IPS-20b (cell line): ENCODE results near the gene CD160.
"Not testable (repeated sequence)": the region's sequence is repeated elsewhere in the genome, so short reads cannot be mapped to it uniquely, and the experiment has no call there.

Experiments used
- H3K27ac ChIP-seq: one replicate; pipeline ENCODE4 v1.5.1; 2013; ENCODE audit warnings: low read length
- H3K27me3 ChIP-seq: 2 replicates; pipeline ENCODE4 v1.6.1; 2013; ENCODE audit warnings: mild to moderate bottlenecking, low read length, inconsistent platforms; ENCODE audit not compliant: insufficient read depth
- H3K36me3 ChIP-seq: 2 replicates; pipeline ENCODE4 v1.6.1; 2013; ENCODE audit warnings: low read depth, mild to moderate bottlenecking, inconsistent platforms, low read length, moderate library complexity; ENCODE audit not compliant: insufficient read depth
- H3K4me1 ChIP-seq: 2 replicates; pipeline ENCODE4 v1.6.1; 2013; ENCODE audit warnings: mild to moderate bottlenecking, control low read depth, inconsistent platforms, low read length, moderate library complexity; ENCODE audit not compliant: insufficient read depth
- H3K4me3 ChIP-seq: 2 replicates; pipeline ENCODE4 v1.5.1; 2013; ENCODE audit warnings: mild to moderate bottlenecking, low read length, inconsistent platforms
- H3K9ac ChIP-seq: 2 replicates; pipeline ENCODE4 v1.6.1; 2013; ENCODE audit warnings: low read depth, mild to moderate bottlenecking, inconsistent platforms, low read length, moderate library complexity
- H3K9me3 ChIP-seq: 2 replicates; pipeline ENCODE4 v1.6.1; 2013; ENCODE audit warnings: mild to moderate bottlenecking, low read depth, low read length, inconsistent platforms; ENCODE audit not compliant: insufficient read depth

Gene CD160

DNA sequence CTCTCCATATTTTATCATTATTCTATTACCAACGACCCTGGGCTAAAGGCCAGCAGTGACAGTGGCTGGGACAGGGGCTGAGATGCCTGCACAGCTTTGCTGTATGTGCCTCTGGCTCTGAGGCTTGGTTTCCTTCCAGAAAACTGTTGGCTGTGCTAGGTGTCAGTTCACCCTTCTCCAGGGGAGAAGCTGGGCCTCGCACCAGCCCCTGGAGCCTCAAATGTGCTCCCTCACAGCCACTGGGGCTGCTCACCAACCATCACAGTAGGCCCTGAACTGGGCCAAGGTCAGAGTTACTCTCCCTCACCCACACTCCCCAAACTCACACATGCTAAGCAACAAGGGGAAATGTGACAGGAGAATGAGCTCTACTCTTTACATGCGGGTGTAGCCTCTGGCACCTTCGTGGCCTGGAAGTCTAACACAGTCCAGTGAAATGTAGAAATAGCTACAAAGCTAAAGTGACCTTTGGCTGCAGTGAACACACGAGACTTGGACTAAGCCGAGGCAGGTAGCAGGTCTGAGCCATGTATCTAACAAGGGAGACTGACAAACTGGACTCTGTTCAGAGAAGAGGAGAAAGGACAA, 4.7 kb upstream of the CD160 start:
- H3K27ac ChIP-seq = no peak overlapping the region
- H3K27me3 ChIP-seq = peaks cover 6% of the 10 kb centered on the region
- H3K4me1 ChIP-seq = 0 out of 2 replicates have a peak, but pooled peaks cover 2% of the 10 kb centered on the region
- no peak overlapping the region for H3K9ac ChIP-seq
- no peaks in the 10 kb centered on the region for H3K9me3 ChIP-seq
- H3K4me3 ChIP-seq = no peak overlapping the region
- no peaks in the 10 kb centered on the region for H3K36me3 ChIP-seq

DNA sequence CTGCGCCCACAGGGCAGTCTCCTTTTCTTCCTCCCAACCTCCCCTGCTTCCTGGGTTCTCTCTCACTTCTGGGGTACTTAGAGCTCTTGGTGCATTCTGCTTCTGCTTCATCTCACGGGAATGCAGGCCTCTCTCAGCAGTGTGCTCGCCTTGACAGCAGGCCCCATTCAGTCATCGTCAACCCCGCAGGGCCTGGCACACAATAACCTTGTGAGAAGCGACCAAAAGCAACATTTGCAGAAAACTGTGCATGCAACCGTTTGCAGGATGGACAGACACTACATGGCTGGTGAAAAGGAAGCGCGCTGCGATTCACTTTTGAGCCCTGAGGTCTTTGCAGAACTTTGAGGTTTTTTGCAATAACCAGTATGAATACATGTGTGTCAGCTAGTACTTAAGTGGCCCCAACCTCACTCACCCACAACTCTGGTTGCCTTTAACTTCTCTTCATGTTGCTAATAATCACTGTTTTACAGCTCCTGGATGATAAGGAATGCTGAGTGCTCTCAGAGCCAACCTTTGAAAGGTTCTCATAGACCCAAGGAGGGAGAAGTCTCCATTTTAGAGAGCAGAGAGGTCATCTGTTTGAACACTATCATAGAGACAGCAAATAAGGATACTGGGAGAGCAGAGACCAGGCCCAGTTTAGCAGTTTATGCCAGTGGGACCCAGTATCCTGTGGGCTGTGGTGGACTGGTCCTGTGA, 2.5 kb upstream of the CD160 start:
- Histone ChIP-seq H3K4me1 (0 out of 2 replicates have a peak, but pooled peaks cover 2% of the 10 kb centered on the region), H3K27me3 (peaks cover 26% of the 10 kb centered on the region), H3K9ac (no peak overlapping the region), H3K27ac (no peak overlapping the region), H3K4me3 (no peak overlapping the region), H3K36me3 (no peaks in the 10 kb centered on the region), H3K9me3 (no peaks in the 10 kb centered on the region)

DNA sequence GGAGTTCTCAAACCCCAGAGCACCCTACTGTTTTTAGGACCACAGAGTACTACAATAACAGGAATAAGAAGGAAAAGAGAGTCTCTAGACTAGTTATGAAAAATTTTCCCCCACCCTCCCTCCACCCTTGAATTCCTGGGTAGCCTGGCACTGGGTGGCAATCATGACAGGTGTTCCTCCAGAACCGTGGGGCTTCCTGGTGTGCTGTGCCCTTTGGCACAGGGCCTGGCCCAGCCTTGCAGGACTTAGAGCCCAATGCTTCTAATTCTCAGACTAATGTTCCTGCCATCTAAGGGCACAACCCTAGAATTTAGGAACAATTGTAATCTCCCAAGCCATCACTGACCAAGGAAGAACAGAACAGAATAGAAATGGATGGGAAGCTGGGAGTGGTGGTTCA, 1.5 kb upstream of the CD160 start:
- Histone ChIP-seq H3K36me3 (no peaks in the 10 kb centered on the region), H3K9me3 (no peaks in the 10 kb centered on the region), H3K9ac (no peak overlapping the region), H3K4me1 (0 out of 2 replicates have a peak, but pooled peaks cover 2% of the 10 kb centered on the region), H3K27ac (no peak overlapping the region), H3K27me3 (peaks cover 31% of the 10 kb centered on the region), H3K4me3 (no peak overlapping the region)

DNA sequence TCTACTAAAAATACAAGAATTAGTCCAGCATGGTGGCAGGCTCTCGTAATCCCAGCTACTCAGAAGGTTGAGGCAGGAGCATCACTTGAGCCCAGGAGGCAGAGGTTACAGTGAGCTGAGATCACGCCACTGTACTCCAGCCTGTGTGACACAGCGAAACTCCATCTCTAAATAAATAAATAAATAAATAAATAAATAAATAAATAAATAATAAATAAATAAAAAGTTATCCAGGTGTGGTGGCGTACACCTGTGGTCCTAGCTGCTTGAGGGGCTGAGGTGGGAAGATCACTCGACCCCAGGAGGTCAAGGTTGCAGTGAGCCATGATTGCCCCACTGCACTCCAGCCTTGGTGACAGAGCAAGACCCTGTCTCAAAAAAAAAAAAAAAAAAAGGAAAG, 834 bp upstream of the CD160 start:
- not testable (repeated sequence) for H3K27ac ChIP-seq, H3K4me1 ChIP-seq, H3K9me3 ChIP-seq, H3K36me3 ChIP-seq, H3K4me3 ChIP-seq, H3K9ac ChIP-seq
- peaks cover 31% of the 10 kb centered on the region for H3K27me3 ChIP-seq

DNA sequence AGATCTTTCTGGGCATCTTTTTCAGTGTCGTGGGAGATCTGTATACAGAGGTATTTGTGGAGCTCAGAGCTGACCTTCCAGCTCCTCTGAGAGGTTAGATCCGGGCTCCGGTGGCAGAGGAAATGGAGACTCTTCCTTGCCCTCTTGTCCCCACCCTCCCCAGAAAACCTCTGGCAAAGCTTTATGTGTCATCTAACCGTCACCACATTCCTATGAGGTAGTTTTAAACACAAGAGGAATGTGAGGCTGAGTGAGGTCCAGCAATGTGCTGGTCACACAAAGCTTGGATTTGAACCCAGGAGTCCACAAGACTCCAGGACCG, 1.2 kb downstream of the CD160 start:
- Histone ChIP-seq H3K9ac (no peak overlapping the region; the same call in 1 of the 2 replicates), H3K27ac (no peak overlapping the region), H3K36me3 (no peaks in the 10 kb centered on the region), H3K9me3 (no peaks in the 10 kb centered on the region), H3K27me3 (peaks cover 31% of the 10 kb centered on the region), H3K4me1 (0 out of 2 replicates have a peak, but pooled peaks cover 2% of the 10 kb centered on the region), H3K4me3 (peak overlapping the region; percentile 71; the same call in 1 of the 2 replicates)

DNA sequence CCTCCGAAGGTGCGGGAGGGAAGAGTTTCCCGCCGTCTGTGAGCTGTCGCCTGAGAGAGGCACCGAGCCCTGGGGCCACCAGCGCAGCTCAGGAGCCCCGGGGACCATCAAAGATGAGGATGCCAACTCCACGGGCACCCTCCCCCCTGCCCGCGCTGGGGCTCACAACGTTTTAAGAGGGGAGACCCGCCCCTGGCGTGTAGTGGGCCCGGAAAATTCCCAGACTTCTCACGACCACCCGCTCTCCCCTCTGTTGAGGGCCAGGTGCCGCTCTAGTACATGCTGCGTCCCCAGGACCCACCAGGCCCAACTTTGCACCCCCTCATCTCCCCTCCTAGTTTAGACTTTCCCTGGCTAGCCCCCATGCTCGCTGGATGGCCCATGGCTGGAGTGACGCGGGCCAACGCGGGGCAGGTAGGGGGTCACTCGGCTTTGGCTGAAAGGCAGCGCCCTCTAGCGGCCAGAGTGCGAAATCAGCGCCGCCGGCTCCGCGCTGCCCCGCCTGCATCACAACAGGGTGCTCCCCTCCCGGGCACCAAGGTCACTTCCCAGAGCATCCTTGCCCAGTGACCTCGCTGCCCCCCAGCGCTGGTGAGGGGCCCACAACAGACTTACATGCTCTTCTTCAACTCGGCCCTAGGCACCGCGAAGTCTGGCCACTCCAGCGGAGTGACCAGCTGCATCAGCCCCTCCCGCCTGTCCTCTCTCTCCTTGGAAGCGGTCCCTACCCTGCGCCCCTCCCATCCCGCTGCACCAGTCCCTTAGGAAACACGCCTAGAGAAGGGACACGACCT, 1.8 kb downstream of the CD160 start:
- Histone ChIP-seq H3K9ac (peak overlapping the region; percentile 66; the same call in 1 of the 2 replicates), H3K36me3 (no peaks in the 10 kb centered on the region), H3K27ac (no peak overlapping the region)

DNA sequence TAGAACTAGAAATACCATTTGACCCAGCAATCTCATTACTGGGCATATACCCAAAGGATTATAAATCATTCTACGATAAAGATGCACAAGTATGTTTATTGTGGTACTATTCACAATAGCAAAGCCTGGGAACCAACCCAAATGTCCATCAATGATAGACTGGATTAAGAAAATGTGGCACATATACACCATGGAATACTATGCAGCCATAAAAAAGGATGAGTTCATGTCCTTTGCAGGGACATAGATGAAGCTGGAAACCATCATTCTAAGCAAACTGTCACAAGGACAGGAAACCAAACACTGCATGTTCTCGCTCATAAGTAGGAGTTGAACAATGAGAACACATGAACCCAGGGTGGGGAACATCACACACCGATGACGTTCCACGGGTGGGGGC, 6.9 kb downstream of the CD160 start:
- H3K4me3 ChIP-seq, H3K9me3 ChIP-seq, H3K9ac ChIP-seq, H3K27ac ChIP-seq, H3K36me3 ChIP-seq, H3K4me1 ChIP-seq: not testable (repeated sequence)
- peaks cover 11% of the 10 kb centered on the region; the same call in 1 of the 2 replicates for H3K27me3 ChIP-seq

More for the DNA sequence above, 1.8 kb downstream of the CD160 start:
- Histone ChIP-seq H3K9me3 (no peaks in the 10 kb centered on the region), H3K4me1 (0 out of 2 replicates have a peak, but pooled peaks cover 2% of the 10 kb centered on the region), H3K27me3 (peaks cover 31% of the 10 kb centered on the region), H3K4me3 (peak overlapping the region; percentile 71)

DNA sequence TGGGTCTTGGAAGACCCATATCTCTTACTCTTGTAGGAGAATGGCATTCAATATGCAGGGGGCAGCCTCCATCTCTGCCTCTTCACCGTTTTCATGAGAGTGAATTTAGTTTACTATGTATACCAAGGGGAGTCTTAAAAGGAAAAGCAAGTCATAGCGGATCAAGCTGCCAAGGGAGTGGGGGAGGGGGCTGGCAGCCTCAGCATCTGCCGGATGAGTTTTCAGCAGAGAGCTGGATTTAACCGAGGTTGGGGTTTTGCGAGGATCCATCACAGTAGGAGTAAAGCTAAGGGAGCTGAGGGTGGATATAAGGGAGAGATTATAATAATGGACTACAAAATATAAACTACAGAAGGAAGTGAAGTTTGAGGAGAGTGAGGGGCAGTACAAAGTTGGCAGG, 9.9 kb downstream of the CD160 start:
- H3K4me1 ChIP-seq = peaks cover 16% of the 10 kb centered on the region
- no peak overlapping the region for H3K27ac ChIP-seq
- no peak overlapping the region for H3K9ac ChIP-seq
- no peaks in the 10 kb centered on the region for H3K36me3 ChIP-seq
- H3K4me3 ChIP-seq = no peak overlapping the region
- H3K9me3 ChIP-seq = no peaks in the 10 kb centered on the region
- H3K27me3 ChIP-seq = no peaks in the 10 kb centered on the region

DNA sequence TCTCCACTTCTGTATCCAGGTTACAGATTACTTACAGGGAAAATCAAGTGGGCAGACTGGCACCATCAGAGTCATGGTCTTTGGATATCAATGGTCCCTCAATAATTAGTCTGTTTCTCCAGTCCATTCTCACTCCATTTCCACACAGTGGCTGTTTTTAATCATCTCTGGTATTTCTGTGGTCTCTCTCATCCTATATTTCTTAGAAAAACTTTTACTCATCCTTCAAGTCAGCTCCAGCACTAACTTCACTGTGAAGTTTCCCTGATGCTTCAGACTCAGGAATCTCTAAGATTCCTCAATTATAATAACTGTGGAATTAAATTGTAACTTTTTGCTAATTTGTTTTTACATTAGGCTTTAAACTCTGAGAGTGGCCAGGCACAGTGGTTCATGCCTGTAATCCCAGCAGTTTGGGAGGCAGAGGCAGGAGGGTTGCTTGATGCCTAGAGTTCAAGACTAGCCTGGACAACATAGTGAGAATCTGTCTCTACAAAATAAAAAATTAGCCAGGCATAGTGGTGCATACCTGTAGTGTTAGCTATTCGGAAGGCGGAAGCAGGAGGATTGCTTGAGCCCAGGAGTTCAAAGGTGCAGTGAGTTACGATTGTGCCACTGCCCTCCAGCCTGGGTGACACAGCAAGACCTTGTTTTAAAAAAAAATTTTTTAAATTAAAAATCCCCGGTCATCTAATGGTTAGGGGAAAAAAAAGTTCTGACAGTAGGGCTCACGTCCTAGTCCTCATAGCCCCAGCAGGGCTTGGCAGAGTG, 10.6 kb downstream of the CD160 start:
- H3K4me3 ChIP-seq = no peak overlapping the region
- no peaks in the 10 kb centered on the region for H3K36me3 ChIP-seq
- H3K27ac ChIP-seq = no peak overlapping the region
- H3K9ac ChIP-seq = no peak overlapping the region
- H3K9me3 ChIP-seq = no peaks in the 10 kb centered on the region
- no peaks in the 10 kb centered on the region for H3K27me3 ChIP-seq
- peaks cover 17% of the 10 kb centered on the region for H3K4me1 ChIP-seq

DNA sequence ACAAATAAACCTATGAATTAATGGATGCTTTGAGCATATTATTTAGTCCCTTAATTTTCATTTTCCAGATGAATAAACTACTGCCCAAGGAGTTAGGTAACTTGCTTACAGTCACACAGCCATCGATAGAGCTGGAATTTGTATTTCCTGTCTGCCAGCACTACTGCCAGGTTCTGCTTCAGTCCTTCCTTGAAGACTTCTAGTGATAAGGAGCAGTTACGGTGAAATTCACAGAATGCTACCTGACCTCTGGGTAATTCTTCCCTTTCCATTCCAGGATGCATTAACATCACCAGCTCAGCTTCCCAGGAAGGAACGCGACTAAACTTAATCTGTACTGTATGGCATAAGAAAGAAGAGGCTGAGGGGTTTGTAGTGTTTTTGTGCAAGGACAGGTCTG, 11.2 kb downstream of the CD160 start:
- Histone ChIP-seq H3K4me3 (no peak overlapping the region), H3K27ac (no peak overlapping the region), H3K36me3 (no peaks in the 10 kb centered on the region), H3K9me3 (no peaks in the 10 kb centered on the region), H3K27me3 (no peaks in the 10 kb centered on the region), H3K9ac (no peak overlapping the region), H3K4me1 (peaks cover 17% of the 10 kb centered on the region)

DNA sequence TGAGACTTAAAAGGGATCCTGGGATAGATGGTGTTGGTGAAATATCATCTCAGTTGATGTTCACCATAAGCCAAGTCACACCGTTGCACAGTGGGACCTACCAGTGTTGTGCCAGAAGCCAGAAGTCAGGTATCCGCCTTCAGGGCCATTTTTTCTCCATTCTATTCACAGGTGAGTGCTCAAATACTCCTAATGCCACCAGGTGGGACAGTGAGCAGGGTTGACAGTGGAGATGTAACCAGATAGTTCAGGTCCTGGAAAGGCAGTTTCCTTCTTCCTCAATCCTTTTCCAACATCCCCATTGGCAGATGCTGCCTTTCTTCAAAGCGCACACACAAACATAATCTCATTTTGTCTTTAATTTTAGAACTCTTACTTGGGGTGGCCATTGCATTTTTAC, 11.6 kb downstream of the CD160 start:
- Histone ChIP-seq H3K9me3 (no peaks in the 10 kb centered on the region), H3K4me1 (peaks cover 17% of the 10 kb centered on the region), H3K27ac (no peak overlapping the region), H3K36me3 (no peaks in the 10 kb centered on the region), H3K4me3 (no peak overlapping the region), H3K9ac (no peak overlapping the region), H3K27me3 (no peaks in the 10 kb centered on the region)
